HepG2 (cell line): Measurements from ENCODE around the gene CFAP210. TPM values are rescaled to one million over a fixed set of nuclear protein-coding genes. Genes with fewer than 3 reads are reported as not detected.

Experiments
- FOXA3 ChIP-seq: IDR thresholded peaks from 2 replicates; pipeline ENCODE4 v1.6.1; 2016; ENCODE audit warnings: missing genetic modification reagents, missing compliant biosample characterization
- HMG20A ChIP-seq: IDR thresholded peaks from 2 replicates; pipeline ENCODE4 v1.6.1; 2016; ENCODE audit warnings: borderline replicate concordance
- MAFG ChIP-seq: sonication (generic); formaldehyde crosslinking; IDR thresholded peaks from 2 replicates; pipeline ENCODE4 v1.5.1; 2020; ENCODE audit warnings: mild to moderate bottlenecking, missing genetic modification reagents
- NCOR1 ChIP-seq: fragments of 200-600 bp; sonication (generic); IDR thresholded peaks from 2 replicates; pipeline ENCODE4 v1.7.0; 2017; ENCODE audit warnings: antibody characterized with exemption, low read length, borderline replicate concordance
- PHF21A ChIP-seq: sonication (generic); formaldehyde crosslinking; IDR thresholded peaks from 2 replicates; pipeline ENCODE4 v1.5.0; 2020; ENCODE audit warnings: mild to moderate bottlenecking, missing genetic modification reagents
- PPARG ChIP-seq: conservative IDR thresholded peaks from 2 replicates; pipeline ENCODE4 v1.6.1; 2016; ENCODE audit warnings: missing biosample characterization, missing genetic modification reagents
- PRDM4 ChIP-seq: sonication (generic); formaldehyde crosslinking; IDR thresholded peaks from 2 replicates; pipeline ENCODE4 v1.9.0; 2021; ENCODE audit warnings: missing genetic modification reagents, borderline replicate concordance
- RXRB ChIP-seq: IDR thresholded peaks from 2 replicates; pipeline ENCODE4 v1.6.1; 2016; ENCODE audit warnings: borderline replicate concordance, missing genetic modification reagents, missing compliant biosample characterization
- TARDBP ChIP-seq: sonication (generic); formaldehyde crosslinking; IDR thresholded peaks from 2 replicates; pipeline ENCODE4 v1.8.0; 2022; ENCODE audit warnings: mild to moderate bottlenecking, missing genetic modification reagents
- YY1 ChIP-seq: IDR thresholded peaks from 2 replicates; pipeline ENCODE4 v1.6.1; 2011; ENCODE audit warnings: low read length, low read depth, moderate library complexity, mild to moderate bottlenecking; ENCODE audit not compliant: insufficient read depth, insufficient replicate concordance
- ZNF263 ChIP-seq: sonication (generic); formaldehyde crosslinking; IDR thresholded peaks from 2 replicates; pipeline ENCODE4 v1.4.0; 2020; ENCODE audit warnings: missing genetic modification reagents
- ZNF550 ChIP-seq: sonication (generic); formaldehyde crosslinking; IDR thresholded peaks from 2 replicates; pipeline ENCODE4 v1.4.0; 2020; ENCODE audit warnings: mild to moderate bottlenecking, missing genetic modification reagents, borderline replicate concordance
- ZNF7 ChIP-seq: IDR thresholded peaks from 2 replicates; pipeline ENCODE4 v1.6.1; 2016; ENCODE audit warnings: missing biosample characterization, missing genetic modification reagents
- polyA plus RNA-seq, 8 experiments: library from polyadenylated mRNA; depleted of rRNA in 3 of 8; stranded (reverse) in 7 of 8; unstranded in 1 of 8; fragments of >200 nt; fragmentation: Illumina TruSeq in 4 of 8; extraction: Trizol in 4 of 8; gene quantifications; 2 replicates each; pipeline versions ENCODE4 v1.2.1 to v1.2.3, GENCODE V29; 2011 to 2016; ENCODE audit warnings: low read depth in 4 of 8, missing spikeins in 1 of 8, mixed read lengths in 1 of 8; ENCODE audit not compliant: insufficient read depth in 1 of 8
- total RNA-seq, 5 experiments: library from RNA; depleted of rRNA; stranded (reverse); fragments of >200 nt; fragmentation: Illumina TruSeq; extraction: Trizol; gene quantifications; 2 replicates each; pipeline ENCODE4 v1.2.3, GENCODE V29; 2016; ENCODE audit warnings: low read depth in 1 of 5
- TF ChIP-seq, protein P1 (sequence below): sonication (generic); formaldehyde crosslinking; IDR thresholded peaks from 2 replicates; pipeline ENCODE4 v1.4.0; 2020; ENCODE audit warnings: missing genetic modification reagents
- TF ChIP-seq, protein P2 (sequence below): sonication (generic); formaldehyde crosslinking; IDR thresholded peaks from 2 replicates; pipeline ENCODE4 v1.8.0; 2022; ENCODE audit warnings: mild to moderate bottlenecking, missing genetic modification reagents
- TF ChIP-seq, protein P3 (sequence below): sonication (generic); formaldehyde crosslinking; IDR thresholded peaks from 2 replicates; pipeline ENCODE4; 2020; ENCODE audit warnings: missing genetic modification reagents, mild to moderate bottlenecking, borderline replicate concordance
- TF ChIP-seq, protein P4 (sequence below): sonication (generic); formaldehyde crosslinking; IDR thresholded peaks from 2 replicates; pipeline ENCODE4 v1.4.0; 2020; ENCODE audit warnings: missing genetic modification reagents
- TF ChIP-seq, protein P5 (sequence below): sonication (generic); formaldehyde crosslinking; IDR thresholded peaks from 2 replicates; pipeline ENCODE4 v1.8.0; 2022; ENCODE audit warnings: missing genetic modification reagents, low read depth, mild to moderate bottlenecking, borderline replicate concordance

CFAP210 gene
- total and polyA plus RNA-seq, 2 of the 13 experiments (the other 11 are each of a cell fraction or from before 2014, with no cell fraction given) = 0.18 TPM; not detected in 1

GRCh38 chr2:169694113-169694893 lies at the start of gene CFAP210, which contains the start of gene PHOSPHO2 (continued):
- TF ChIP-seq, protein P1, sequence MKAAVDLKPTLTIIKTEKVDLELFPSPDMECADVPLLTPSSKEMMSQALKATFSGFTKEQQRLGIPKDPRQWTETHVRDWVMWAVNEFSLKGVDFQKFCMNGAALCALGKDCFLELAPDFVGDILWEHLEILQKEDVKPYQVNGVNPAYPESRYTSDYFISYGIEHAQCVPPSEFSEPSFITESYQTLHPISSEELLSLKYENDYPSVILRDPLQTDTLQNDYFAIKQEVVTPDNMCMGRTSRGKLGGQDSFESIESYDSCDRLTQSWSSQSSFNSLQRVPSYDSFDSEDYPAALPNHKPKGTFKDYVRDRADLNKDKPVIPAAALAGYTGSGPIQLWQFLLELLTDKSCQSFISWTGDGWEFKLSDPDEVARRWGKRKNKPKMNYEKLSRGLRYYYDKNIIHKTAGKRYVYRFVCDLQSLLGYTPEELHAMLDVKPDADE (CRISPR knock-in tag) = peak; percentile 79; the same call in 1 of the 2 replicates
- TF ChIP-seq ZNF550 (CRISPR knock-in tag) (peak; percentile 96; the same call in 1 of the 2 replicates), TARDBP (CRISPR knock-in tag) (peak; percentile 91), RXRB (CRISPR knock-in tag) (peak; percentile 60), PHF21A (CRISPR knock-in tag) (peak; percentile 81; the same call in 1 of the 2 replicates), FOXA3 (CRISPR knock-in tag) (peak; percentile 66), ZNF7 (0 out of 2 replicates have a peak, but pooled peaks have one; percentile 30), HMG20A (CRISPR knock-in tag) (no peak), YY1 (peak; percentile 79), ZNF263 (CRISPR knock-in tag) (peak; percentile 51; the same call in 1 of the 2 replicates), PPARG (CRISPR knock-in tag) (peak; percentile 51; the same call in 1 of the 2 replicates), MAFG (no peak), PRDM4 (CRISPR knock-in tag) (no peak), NCOR1 (no peak)
- TF ChIP-seq, protein P2, sequence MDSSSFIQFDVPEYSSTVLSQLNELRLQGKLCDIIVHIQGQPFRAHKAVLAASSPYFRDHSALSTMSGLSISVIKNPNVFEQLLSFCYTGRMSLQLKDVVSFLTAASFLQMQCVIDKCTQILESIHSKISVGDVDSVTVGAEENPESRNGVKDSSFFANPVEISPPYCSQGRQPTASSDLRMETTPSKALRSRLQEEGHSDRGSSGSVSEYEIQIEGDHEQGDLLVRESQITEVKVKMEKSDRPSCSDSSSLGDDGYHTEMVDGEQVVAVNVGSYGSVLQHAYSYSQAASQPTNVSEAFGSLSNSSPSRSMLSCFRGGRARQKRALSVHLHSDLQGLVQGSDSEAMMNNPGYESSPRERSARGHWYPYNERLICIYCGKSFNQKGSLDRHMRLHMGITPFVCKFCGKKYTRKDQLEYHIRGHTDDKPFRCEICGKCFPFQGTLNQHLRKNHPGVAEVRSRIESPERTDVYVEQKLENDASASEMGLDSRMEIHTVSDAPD = peak; percentile 78; the same call in 1 of the 2 replicates
- TF ChIP-seq, protein P3, sequence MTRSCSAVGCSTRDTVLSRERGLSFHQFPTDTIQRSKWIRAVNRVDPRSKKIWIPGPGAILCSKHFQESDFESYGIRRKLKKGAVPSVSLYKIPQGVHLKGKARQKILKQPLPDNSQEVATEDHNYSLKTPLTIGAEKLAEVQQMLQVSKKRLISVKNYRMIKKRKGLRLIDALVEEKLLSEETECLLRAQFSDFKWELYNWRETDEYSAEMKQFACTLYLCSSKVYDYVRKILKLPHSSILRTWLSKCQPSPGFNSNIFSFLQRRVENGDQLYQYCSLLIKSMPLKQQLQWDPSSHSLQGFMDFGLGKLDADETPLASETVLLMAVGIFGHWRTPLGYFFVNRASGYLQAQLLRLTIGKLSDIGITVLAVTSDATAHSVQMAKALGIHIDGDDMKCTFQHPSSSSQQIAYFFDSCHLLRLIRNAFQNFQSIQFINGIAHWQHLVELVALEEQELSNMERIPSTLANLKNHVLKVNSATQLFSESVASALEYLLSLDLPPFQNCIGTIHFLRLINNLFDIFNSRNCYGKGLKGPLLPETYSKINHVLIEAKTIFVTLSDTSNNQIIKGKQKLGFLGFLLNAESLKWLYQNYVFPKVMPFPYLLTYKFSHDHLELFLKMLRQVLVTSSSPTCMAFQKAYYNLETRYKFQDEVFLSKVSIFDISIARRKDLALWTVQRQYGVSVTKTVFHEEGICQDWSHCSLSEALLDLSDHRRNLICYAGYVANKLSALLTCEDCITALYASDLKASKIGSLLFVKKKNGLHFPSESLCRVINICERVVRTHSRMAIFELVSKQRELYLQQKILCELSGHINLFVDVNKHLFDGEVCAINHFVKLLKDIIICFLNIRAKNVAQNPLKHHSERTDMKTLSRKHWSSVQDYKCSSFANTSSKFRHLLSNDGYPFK = peak; percentile 91; the same call in 1 of the 2 replicates
- TF ChIP-seq, protein P4, sequence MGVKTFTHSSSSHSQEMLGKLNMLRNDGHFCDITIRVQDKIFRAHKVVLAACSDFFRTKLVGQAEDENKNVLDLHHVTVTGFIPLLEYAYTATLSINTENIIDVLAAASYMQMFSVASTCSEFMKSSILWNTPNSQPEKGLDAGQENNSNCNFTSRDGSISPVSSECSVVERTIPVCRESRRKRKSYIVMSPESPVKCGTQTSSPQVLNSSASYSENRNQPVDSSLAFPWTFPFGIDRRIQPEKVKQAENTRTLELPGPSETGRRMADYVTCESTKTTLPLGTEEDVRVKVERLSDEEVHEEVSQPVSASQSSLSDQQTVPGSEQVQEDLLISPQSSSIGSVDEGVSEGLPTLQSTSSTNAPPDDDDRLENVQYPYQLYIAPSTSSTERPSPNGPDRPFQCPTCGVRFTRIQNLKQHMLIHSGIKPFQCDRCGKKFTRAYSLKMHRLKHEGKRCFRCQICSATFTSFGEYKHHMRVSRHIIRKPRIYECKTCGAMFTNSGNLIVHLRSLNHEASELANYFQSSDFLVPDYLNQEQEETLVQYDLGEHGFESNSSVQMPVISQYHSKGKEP (CRISPR knock-in tag) = no peak
- TF ChIP-seq, protein P5, sequence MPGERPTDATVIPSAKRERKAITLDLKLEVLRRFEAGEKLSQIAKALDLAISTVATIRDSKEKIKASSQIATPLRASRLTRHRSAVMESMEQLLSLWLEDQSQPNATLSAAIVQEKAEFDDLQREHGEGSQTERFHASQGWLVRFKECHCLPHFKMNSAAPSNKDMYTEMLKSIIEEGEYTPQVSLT (CRISPR knock-in tag) = no peak
